T47D (cell line): ENCODE measurements around the gene BIK.

Source experiments
- DNase-seq, 2 experiments: peaks; one replicate each; pipeline versions ENCODE4 v3.0.0 to v3.0.0-alpha.2; 2011 to 2012; ENCODE audit warnings: low read depth in 1 of 2, low spot score in 1 of 2
- JUND ChIP-seq: IDR thresholded peaks from 2 replicates; pipeline ENCODE4 v1.6.1; 2012; ENCODE audit warnings: low read depth
- in situ Hi-C: cut with HindIII; loops from 2 replicates; pipeline ENCODE4 v1.10.0; 2016; ENCODE audit warnings: low sequenced_read_pairs, low pct_unique_long_range_greater_than_20kb

The BIK gene

GRCh38 chr22:43172191-43172590, 61.6 kb downstream of the BIK start:
- no peak for TF ChIP-seq JUND
- DNase-seq: no peak
- in situ Hi-C loops: no loop called here

DNA sequence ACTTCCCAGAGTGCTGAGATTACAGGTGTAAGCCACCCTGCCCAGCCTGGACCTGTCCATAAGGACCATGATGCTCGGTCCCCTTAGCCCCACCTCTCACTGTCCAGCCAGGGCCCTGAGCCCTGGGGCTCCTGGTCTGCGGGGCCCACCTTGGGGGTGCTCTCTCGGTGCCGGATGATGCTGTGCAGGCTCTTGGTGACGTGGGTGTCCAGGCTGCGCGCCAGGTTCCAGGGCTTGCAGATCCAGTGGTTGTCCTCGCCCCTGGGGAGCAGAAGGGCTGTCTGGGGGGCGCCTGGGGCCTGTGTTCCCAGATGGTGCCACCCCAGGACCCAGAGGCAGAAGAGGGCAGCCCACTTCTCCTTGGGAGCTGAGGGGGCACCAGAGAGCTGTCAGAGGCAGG, 63.0 kb downstream of the BIK start:
- in situ Hi-C loops: no loop called here
- TF ChIP-seq JUND: no peak
- no peak for DNase-seq

DNA sequence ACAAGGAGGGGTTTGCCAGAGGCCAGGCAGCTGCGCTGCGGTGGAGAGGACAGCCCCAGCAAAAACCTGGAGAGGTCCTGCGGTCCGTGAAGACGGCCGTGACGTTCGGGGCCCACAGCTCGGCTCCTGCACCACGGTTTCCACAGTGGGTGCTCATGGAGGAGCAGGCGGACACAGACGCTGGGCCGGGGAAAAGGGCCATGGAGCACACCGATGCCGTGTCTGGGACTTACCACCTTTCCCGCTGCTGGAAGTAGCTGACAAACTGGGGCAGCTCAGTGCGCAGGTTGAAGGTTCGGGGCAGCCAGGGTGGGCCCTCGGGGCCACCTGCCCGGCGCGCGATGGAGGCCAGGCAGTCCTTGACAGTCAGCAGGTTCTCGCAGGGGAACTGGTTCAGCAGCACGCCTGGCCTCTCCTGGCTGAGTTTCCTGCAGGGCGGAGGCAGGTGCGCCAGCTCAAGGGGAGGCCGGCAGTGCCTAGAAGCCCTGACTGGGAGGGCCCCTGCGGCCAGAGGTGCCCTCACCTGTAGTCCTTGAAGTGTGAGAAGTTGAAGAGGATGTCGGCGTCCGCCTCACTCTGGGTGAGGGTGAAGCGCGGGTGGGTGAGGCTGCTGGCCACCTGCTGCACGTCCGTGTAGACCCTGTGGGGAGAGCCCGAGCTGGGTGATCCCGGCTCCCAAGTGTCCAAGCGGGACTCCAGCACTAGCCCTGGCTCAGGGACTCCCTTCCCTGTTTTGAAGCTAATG, 63.6 kb downstream of the BIK start:
- in situ Hi-C loops: no loop called here
- TF ChIP-seq JUND: no peak
- DNase-seq: no peak

DNA sequence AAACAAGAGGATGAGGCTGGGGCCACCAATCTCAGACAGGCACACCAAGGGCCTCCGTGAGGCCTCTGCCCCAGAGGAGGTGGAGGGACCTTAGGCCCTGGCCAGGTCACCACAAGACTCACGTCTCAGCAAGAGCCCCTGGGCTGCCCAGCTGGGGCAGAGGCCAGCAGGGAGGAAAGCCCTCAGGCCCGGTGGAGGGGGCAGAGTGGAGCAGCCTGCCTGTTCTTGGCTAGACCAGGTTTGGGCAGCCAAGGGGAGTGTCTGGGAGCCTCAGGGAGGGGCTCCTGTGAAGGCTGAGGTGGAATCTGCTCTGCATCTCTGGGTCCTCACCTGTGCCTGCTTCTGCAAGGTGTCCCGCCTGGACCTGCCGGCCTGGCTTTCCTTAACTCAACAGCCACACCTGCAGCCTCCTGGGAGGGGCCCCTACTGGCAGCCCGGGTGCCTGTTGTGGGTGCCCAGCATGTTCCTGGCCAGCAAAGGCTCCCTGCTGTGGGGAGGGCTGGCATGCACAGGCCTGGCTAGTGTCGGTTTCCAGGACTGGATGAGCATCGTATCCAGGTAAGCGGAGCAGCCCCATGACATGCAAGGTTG, 64.5 kb downstream of the BIK start:
- no peak for DNase-seq
- no peak for TF ChIP-seq JUND
- in situ Hi-C loops: no loop called here

DNA sequence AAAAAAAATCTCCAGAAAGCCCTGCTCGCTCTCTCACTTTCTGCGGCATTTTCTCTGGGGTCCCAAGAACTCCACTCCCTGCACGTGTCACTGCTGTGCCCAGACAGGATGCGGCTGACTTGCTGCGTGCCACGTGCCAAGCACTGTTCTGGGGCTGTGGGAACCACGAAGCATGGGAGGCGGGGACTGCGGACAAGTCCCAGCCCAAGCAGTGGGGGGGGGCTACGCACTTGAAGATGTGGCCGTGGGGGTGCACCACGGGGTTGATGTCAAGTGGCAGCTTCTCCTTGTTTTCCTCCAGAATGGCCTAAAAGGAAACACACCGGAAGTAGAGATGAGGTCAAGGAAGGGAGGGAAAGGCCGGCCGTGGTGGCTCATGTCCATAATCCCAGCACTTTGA, 65.5 kb downstream of the BIK start:
- DNase-seq: no peak
- in situ Hi-C loops: no loop called here
- no peak for TF ChIP-seq JUND

DNA sequence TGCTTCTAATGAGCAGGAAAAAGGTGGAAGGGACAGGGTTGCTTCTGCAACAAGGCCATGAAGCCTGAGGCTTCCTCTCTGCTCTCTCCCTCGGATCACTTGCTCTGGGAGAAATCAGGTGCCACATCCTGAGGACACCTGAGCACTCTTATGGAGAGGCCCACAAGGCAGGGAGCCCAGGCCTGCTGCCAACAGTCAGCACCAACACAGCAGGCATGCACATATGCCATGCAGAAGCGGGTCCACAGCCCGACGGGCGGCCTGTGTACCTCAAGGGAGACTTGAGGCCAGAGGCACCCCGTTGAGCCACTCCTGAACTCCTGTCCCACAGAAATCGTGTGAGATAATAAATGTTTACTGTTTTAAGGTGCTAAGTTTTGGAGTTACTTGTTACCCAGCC, 66.9 kb downstream of the BIK start:
- in situ Hi-C loops: no loop called here
- TF ChIP-seq JUND: no peak
- DNase-seq: no peak
